T-helper 17 cell (primary cell): ENCODE data around the gene BRD3OS. TPM values are rescaled to one million over a fixed set of nuclear protein-coding genes. Genes with fewer than 3 reads are reported as not detected.

ENCODE experiments used
- total RNA-seq, 4 donors: library from RNA in 2 of 4; stranded (reverse) in 2 of 4; gene quantifications; one replicate each; pipeline ENCODE4 v1.2.3 and lab custom pipeline; 2022 to 2026

The BRD3OS gene
- total RNA-seq, 2 donors from 2014 or later: 7.7 to 10.2 TPM

Other genes with a start within 250 kb of the BRD3OS start
- 1 to 10 TPM; 3.5 to 5.5 TPM for gene VAV2, start 33.2 kb upstream of the BRD3OS start, total RNA-seq
- gene BRD3, start 42.5 kb downstream of the BRD3OS start, total RNA-seq: 10 to 100 TPM; 31.5 to 44.1 TPM
- gene WDR5, start 110.6 kb downstream of the BRD3OS start, total RNA-seq: 10 to 100 TPM; 18.3 to 18.4 TPM
- 10 to 100 TPM; 66.4 to 90.1 TPM for gene RNU6ATAC, start 139.1 kb downstream of the BRD3OS start, total RNA-seq